Immature natural killer cell (primary cell): Measurements from ENCODE around the gene CPM. TPM values are rescaled to one million over a fixed set of nuclear protein-coding genes. Genes with fewer than 3 reads are reported as not detected.
A peak's percentile ranks its signal among the peaks of the same experiment; 100 is the strongest.

ENCODE experiments used
- DNase-seq, 3 donors: peaks; one replicate each; pipeline ENCODE4 v3.0.0; 2022; ENCODE audit warnings: mixed read lengths in 1 of 3
- H3K27ac Mint-ChIP-seq, 6 donors: one replicate each; pipeline ENCODE4 v1.8.0; 2020; ENCODE audit warnings: mixed read lengths in 6 of 6, mild to moderate bottlenecking in 5 of 6, inconsistent platforms in 4 of 6, moderate library complexity in 3 of 6
- H3K27me3 Mint-ChIP-seq, 3 donors: one replicate each; pipeline ENCODE4 v1.8.0; 2020 to 2021; ENCODE audit warnings: low read depth in 3 of 3, mild to moderate bottlenecking in 3 of 3, mixed read lengths in 3 of 3, moderate library complexity in 3 of 3, inconsistent platforms in 1 of 3
- H3K36me3 Mint-ChIP-seq, 3 donors: one replicate each; pipeline ENCODE4 v1.8.0; 2020; ENCODE audit warnings: mixed read lengths in 3 of 3, inconsistent platforms in 2 of 3, mild to moderate bottlenecking in 2 of 3
- H3K4me1 Mint-ChIP-seq, 2 donors: one replicate each; pipeline ENCODE4 v1.8.0; 2020; ENCODE audit warnings: inconsistent platforms in 2 of 2, mild to moderate bottlenecking in 2 of 2, mixed read lengths in 2 of 2, moderate library complexity in 1 of 2
- H3K4me3 Mint-ChIP-seq, 5 donors: one replicate each; pipeline ENCODE4 v1.8.0; 2020; ENCODE audit warnings: mild to moderate bottlenecking in 5 of 5, mixed read lengths in 5 of 5, inconsistent platforms in 3 of 5, moderate library complexity in 3 of 5
- H3K9me3 Mint-ChIP-seq, 6 donors: one replicate each; pipeline ENCODE4 v1.8.0; 2020; ENCODE audit warnings: mild to moderate bottlenecking in 6 of 6, mixed read lengths in 6 of 6, inconsistent platforms in 4 of 6, moderate library complexity in 3 of 6
- polyA plus RNA-seq, 3 donors: library from polyadenylated mRNA; unstranded; fragments of 300-500 nt; fragmentation: Illumina TruSeq; gene quantifications; one replicate each; pipeline ENCODE4 v1.2.3, GENCODE V29; 2021

The CPM gene
- polyA plus RNA-seq = under 1 TPM in 2 of 3 donors, not detected in 1; 0.06 to 0.69 TPM

GRCh38 chr12:68932961-68933893, at the start of gene CPM:
Gene CPM (minus strand): TSS chr12:68933171. CDS start chr12:68932837, 334 bp downstream.
- H3K27me3 Mint-ChIP-seq = peaks cover 5 to 25% (median 6%) of the 10 kb centered on the region in 3 donors
- no peak within 1 kb of the TSS for H3K27ac Mint-ChIP-seq
- peaks cover 0 to 3% (median 0%) of the 10 kb centered on the region in 6 donors for H3K9me3 Mint-ChIP-seq
- peak within 1 kb of the TSS; percentile 75 to 89 (median 82) for H3K4me3 Mint-ChIP-seq
- DNase-seq = peak; percentile 54 to 67 (median 65)
- no peaks in the 10 kb centered on the region for H3K36me3 Mint-ChIP-seq
- peaks cover 9 to 10% of the 10 kb centered on the region in 2 donors for H3K4me1 Mint-ChIP-seq

GRCh38 chr12:68981516-68981915, 48.5 kb upstream of the CPM start:
- H3K27ac Mint-ChIP-seq = no peak overlapping the region

GRCh38 chr12:68980476-68981212, 47.7 kb upstream of the CPM start:
- Mint-ChIP-seq H3K4me1 (no peaks in the 10 kb centered on the region), H3K27me3 (peaks cover 2 to 5% (median 3%) of the 10 kb centered on the region in 3 donors), H3K27ac (no peak overlapping the region), H3K9me3 (peaks cover 0 to 7% (median 3%) of the 10 kb centered on the region in 6 donors), H3K36me3 (no peaks in the 10 kb centered on the region), H3K4me3 (no peak overlapping the region)
- DNase-seq = no peak

More at GRCh38 chr12:68981516-68981915, 48.5 kb upstream of the CPM start:
- H3K4me1 Mint-ChIP-seq = no peaks in the 10 kb centered on the region
- no peak overlapping the region for H3K4me3 Mint-ChIP-seq
- peaks cover 2 to 5% (median 3%) of the 10 kb centered on the region in 3 donors for H3K27me3 Mint-ChIP-seq
- no peak for DNase-seq
- no peaks in the 10 kb centered on the region for H3K36me3 Mint-ChIP-seq
- H3K9me3 Mint-ChIP-seq = peaks cover 0 to 7% (median 4%) of the 10 kb centered on the region in 6 donors

GRCh38 chr12:68978678-68979077, 45.7 kb upstream of the CPM start:
- Mint-ChIP-seq H3K27ac (no peak overlapping the region), H3K9me3 (peaks cover 0 to 7% (median 3%) of the 10 kb centered on the region in 6 donors), H3K4me1 (no peaks in the 10 kb centered on the region), H3K36me3 (no peaks in the 10 kb centered on the region), H3K4me3 (no peak overlapping the region), H3K27me3 (peaks cover 2 to 5% (median 3%) of the 10 kb centered on the region in 3 donors)
- no peak for DNase-seq

GRCh38 chr12:68977909-68978610, 45.1 kb upstream of the CPM start:
- H3K4me3 Mint-ChIP-seq = no peak overlapping the region
- peaks cover 2 to 3% (median 2%) of the 10 kb centered on the region in 3 donors for H3K27me3 Mint-ChIP-seq
- H3K4me1 Mint-ChIP-seq = no peaks in the 10 kb centered on the region

GRCh38 chr12:68977335-68977734, 44.4 kb upstream of the CPM start:
- Mint-ChIP-seq H3K36me3 (no peaks in the 10 kb centered on the region), H3K27me3 (peaks cover 2 to 3% (median 2%) of the 10 kb centered on the region in 3 donors), H3K27ac (no peak overlapping the region), H3K4me3 (no peak overlapping the region), H3K4me1 (no peaks in the 10 kb centered on the region), H3K9me3 (peaks cover 0 to 2% (median 0%) of the 10 kb centered on the region in 6 donors)
- no peak for DNase-seq

More at GRCh38 chr12:68977909-68978610, 45.1 kb upstream of the CPM start:
- H3K27ac Mint-ChIP-seq = no peak overlapping the region
- H3K36me3 Mint-ChIP-seq = no peaks in the 10 kb centered on the region
- no peak for DNase-seq
- H3K9me3 Mint-ChIP-seq = peaks cover 0 to 7% (median under 1%) of the 10 kb centered on the region in 6 donors

- H3K27ac Mint-ChIP-seq = no peak overlapping the region
- DNase-seq = no peak
- no peaks in the 10 kb centered on the region for H3K9me3 Mint-ChIP-seq
- no peaks in the 10 kb centered on the region for H3K4me1 Mint-ChIP-seq
- H3K36me3 Mint-ChIP-seq = no peaks in the 10 kb centered on the region
- peaks cover 0 to 3% (median 0%) of the 10 kb centered on the region in 3 donors for H3K27me3 Mint-ChIP-seq
- H3K4me3 Mint-ChIP-seq = no peak overlapping the region
Measured at GRCh38 chr12:68976395-68976841, 43.4 kb upstream of the CPM start.

GRCh38 chr12:68975811-68976210, 42.8 kb upstream of the CPM start:
- H3K27ac Mint-ChIP-seq = no peak overlapping the region
- H3K4me3 Mint-ChIP-seq = no peak overlapping the region
- no peaks in the 10 kb centered on the region for H3K36me3 Mint-ChIP-seq
- no peak for DNase-seq
- no peaks in the 10 kb centered on the region for H3K4me1 Mint-ChIP-seq
- H3K27me3 Mint-ChIP-seq = peaks cover 0 to 3% (median 2%) of the 10 kb centered on the region in 3 donors
- H3K9me3 Mint-ChIP-seq = no peaks in the 10 kb centered on the region

GRCh38 chr12:68972595-68972994, 39.6 kb upstream of the CPM start:
- Mint-ChIP-seq H3K4me3 (no peak overlapping the region), H3K9me3 (no peaks in the 10 kb centered on the region), H3K27me3 (peaks cover 0 to 2% (median 0%) of the 10 kb centered on the region in 3 donors), H3K4me1 (no peaks in the 10 kb centered on the region), H3K27ac (no peak overlapping the region), H3K36me3 (no peaks in the 10 kb centered on the region)
- DNase-seq = no peak

- no peak overlapping the region for H3K4me3 Mint-ChIP-seq
- H3K9me3 Mint-ChIP-seq = no peaks in the 10 kb centered on the region
- no peaks in the 10 kb centered on the region for H3K36me3 Mint-ChIP-seq
- no peaks in the 10 kb centered on the region for H3K4me1 Mint-ChIP-seq
- H3K27ac Mint-ChIP-seq = no peak overlapping the region
- peaks cover 0 to 2% (median 0%) of the 10 kb centered on the region in 3 donors for H3K27me3 Mint-ChIP-seq
- no peak for DNase-seq
Measured at GRCh38 chr12:68971404-68971803, 38.4 kb upstream of the CPM start.

- Mint-ChIP-seq H3K9me3 (no peaks in the 10 kb centered on the region), H3K36me3 (no peaks in the 10 kb centered on the region), H3K4me3 (no peak overlapping the region), H3K27ac (no peak overlapping the region), H3K4me1 (no peaks in the 10 kb centered on the region), H3K27me3 (peaks cover 0 to 2% (median 0%) of the 10 kb centered on the region in 3 donors)
- DNase-seq = no peak
Measured at GRCh38 chr12:68970951-68971350, 38.0 kb upstream of the CPM start.

GRCh38 chr12:68970306-68970705, 37.3 kb upstream of the CPM start:
- Mint-ChIP-seq H3K4me1 (no peaks in the 10 kb centered on the region), H3K4me3 (no peak overlapping the region), H3K27me3 (peaks cover 0 to 2% (median 0%) of the 10 kb centered on the region in 3 donors), H3K9me3 (no peaks in the 10 kb centered on the region), H3K27ac (no peak overlapping the region), H3K36me3 (no peaks in the 10 kb centered on the region)
- no peak for DNase-seq

GRCh38 chr12:68967046-68967445, 34.1 kb upstream of the CPM start:
- no peak for DNase-seq
- no peak overlapping the region for H3K27ac Mint-ChIP-seq
- no peaks in the 10 kb centered on the region for H3K36me3 Mint-ChIP-seq
- H3K9me3 Mint-ChIP-seq = no peaks in the 10 kb centered on the region
- no peak overlapping the region for H3K4me3 Mint-ChIP-seq
- H3K27me3 Mint-ChIP-seq = peaks cover 0 to 4% (median 0%) of the 10 kb centered on the region in 3 donors
- H3K4me1 Mint-ChIP-seq = no peaks in the 10 kb centered on the region
